Measurements from ENCODE around the gene PIGV. TPM values are rescaled to one million over a fixed set of nuclear protein-coding genes. Genes with fewer than 3 reads are reported as not detected.

PIGV gene
- polyA plus RNA-seq, 1 donor (not counting 4 experiments of a cell fraction or from before 2014, with no cell fraction given): 14.2 TPM

Small RNA genes within 50 kb of the gene (small RNA-seq; reads per million reads assigned to genes)
- gene RN7SL165P (ENCODE audit: insufficient read length in 3 of 3, low read depth in 3 of 3, low replicate concordance in 1 of 3): 0 reads per million in 3 experiments

Other genes starting within 250 kb of the PIGV start
- gene ARID1A, start 91.9 kb upstream of the PIGV start, polyA plus RNA-seq: 5.9 to 20.6 TPM (median 10.2 TPM) in 3 replicates
- 18.1 to 32.0 TPM (median 22.6 TPM) in 3 replicates for gene ZDHHC18, start 38.7 kb downstream of the PIGV start, polyA plus RNA-seq
- gene SFN, start 75.2 kb downstream of the PIGV start, polyA plus RNA-seq: 1,394 to 2,602 TPM (median 2,333 TPM) in 3 replicates
- 31.9 to 43.7 TPM (median 37.2 TPM) in 3 replicates for gene GPN2, start 102.3 kb downstream of the PIGV start, polyA plus RNA-seq
- gene GPATCH3, start 112.5 kb downstream of the PIGV start, polyA plus RNA-seq: 5.7 to 7.3 TPM (median 7.1 TPM) in 3 replicates
- gene NR0B2, start 126.0 kb downstream of the PIGV start, polyA plus RNA-seq: not detected in 3 replicates
- 27.4 to 89.5 TPM (median 57.3 TPM) in 3 replicates for gene NUDC, start 133.8 kb downstream of the PIGV start, polyA plus RNA-seq
- gene KDF1, start 172.5 kb downstream of the PIGV start, polyA plus RNA-seq: 13.8 to 21.3 TPM (median 16.1 TPM) in 3 replicates
- 130 to 166 TPM (median 164 TPM) in 3 replicates for gene TRNP1, start 205.7 kb downstream of the PIGV start, polyA plus RNA-seq
- gene TENT5B, start 224.9 kb downstream of the PIGV start, polyA plus RNA-seq: 26.5 to 50.8 TPM (median 36.6 TPM) in 3 replicates